Liver (tissue), 3 donors: ENCODE data around the gene BEND3.

Experiments used
- CTCF ChIP-seq: fragments of 150-350 bp; IDR thresholded peaks from 2 replicates; pipeline ENCODE4 v1.5.1; 2017; ENCODE audit warnings: improper control_type of control experiment, low read depth, low read length; ENCODE audit not compliant: missing input control
- FOXA1 ChIP-seq: IDR thresholded peaks from 2 replicates; pipeline ENCODE4 v1.6.1; 2016; ENCODE audit warnings: antibody characterized with exemption
- HNF4G ChIP-seq: IDR thresholded peaks from 2 replicates; pipeline ENCODE4 v1.6.1; 2016; ENCODE audit warnings: antibody characterized with exemption
- RXRA ChIP-seq, 2 donors: IDR thresholded peaks; 2 replicates each; pipeline ENCODE4 v1.6.1; 2017 to 2018; ENCODE audit warnings: antibody characterized with exemption in 2 of 2, mild to moderate bottlenecking in 1 of 2
- donor health status: healthy.
- donor health status: healthy.

DNA sequence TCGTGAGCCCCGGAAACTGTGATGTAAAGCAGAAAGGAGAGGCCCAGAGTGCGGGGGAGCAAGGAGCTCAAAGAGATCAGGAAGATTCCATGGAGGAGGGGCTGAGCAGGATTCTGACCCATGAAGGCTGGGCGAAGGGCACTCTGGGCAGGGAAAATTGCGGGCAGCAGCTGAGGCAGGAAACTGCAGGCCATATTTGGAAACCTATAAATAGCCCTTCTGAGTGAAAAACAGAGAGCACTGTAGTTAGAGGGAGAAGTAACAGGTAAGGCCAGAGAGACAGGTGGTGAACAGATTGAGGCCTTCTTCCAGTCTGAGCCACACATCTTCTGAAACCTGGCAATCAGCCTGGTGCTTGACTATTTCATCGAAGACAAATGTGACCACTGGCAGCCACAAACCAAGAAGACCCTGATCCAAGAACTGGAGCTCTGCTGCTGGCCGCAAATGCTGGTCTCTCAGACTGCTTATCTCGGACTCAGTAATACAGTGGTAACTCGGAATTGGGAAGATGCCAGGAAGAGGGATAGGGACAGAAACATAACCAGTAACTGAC lies 14.1 kb upstream of the BEND3 start:
- TF ChIP-seq CTCF (no peak), RXRA (IDR thresholded peaks at IDR 0.05) (no peak), HNF4G (no peak), FOXA1 (no peak)
